Neuronal stem cell (in vitro differentiated cells): Measurements from ENCODE around the gene TSEN54.

Experiments used
- DNase-seq: peaks from one replicate; pipeline ENCODE4 v3.0.0-alpha.2; 2013; ENCODE audit warnings: low spot score
- H2AFZ ChIP-seq: one replicate; pipeline ENCODE4 v1.6.1; 2013; ENCODE audit warnings: mild to moderate bottlenecking, low read length, inconsistent platforms
- H2AK5ac ChIP-seq: 2 replicates; pipeline ENCODE4 v1.6.1; 2013; ENCODE audit warnings: low read depth, mild to moderate bottlenecking, inconsistent platforms, low read length, moderate library complexity, mixed read lengths
- H2BK120ac ChIP-seq: 2 replicates; pipeline ENCODE4 v1.6.1; 2013; ENCODE audit warnings: low read depth, mild to moderate bottlenecking, inconsistent platforms, low read length, moderate library complexity, mixed read lengths
- H2BK12ac ChIP-seq: one replicate; pipeline ENCODE4 v1.6.1; 2013; ENCODE audit warnings: low read length, inconsistent platforms
- H2BK15ac ChIP-seq: 2 replicates; pipeline ENCODE4 v1.6.1; 2013; ENCODE audit warnings: mild to moderate bottlenecking, low read length, inconsistent platforms, mixed read lengths
- H2BK5ac ChIP-seq: one replicate; pipeline ENCODE4 v1.6.1; 2013; ENCODE audit warnings: inconsistent platforms, mild to moderate bottlenecking, low read length, moderate library complexity
- H3K14ac ChIP-seq: one replicate; pipeline ENCODE4 v1.6.1; 2013; ENCODE audit warnings: low read length, inconsistent platforms
- H3K18ac ChIP-seq: 2 replicates; pipeline ENCODE4 v1.6.1; 2013; ENCODE audit warnings: low read length, inconsistent platforms
- H3K23ac ChIP-seq: 2 replicates; pipeline ENCODE4 v1.6.1; 2013; ENCODE audit warnings: low read depth, mild to moderate bottlenecking, mixed read lengths, low read length, inconsistent platforms; ENCODE audit not compliant: poor library complexity
- H3K27ac ChIP-seq: replicated peaks from 3 replicates; pipeline ENCODE4 v1.5.1; 2013; ENCODE audit warnings: low read length, inconsistent platforms
- H3K27me3 ChIP-seq, 3 experiments: 2 replicates each; pipeline ENCODE4 v1.6.1; 2013; ENCODE audit warnings: low read length in 3 of 3, mild to moderate bottlenecking in 2 of 3, inconsistent platforms in 1 of 3, low read depth in 1 of 3, mixed read lengths in 1 of 3, moderate library complexity in 1 of 3; ENCODE audit not compliant: control insufficient read depth in 3 of 3, insufficient read depth in 3 of 3
- H3K36me3 ChIP-seq, 2 donors: replicated peaks in 1 of 2; 2 replicates each; pipeline ENCODE4 v1.6.1; 2013; ENCODE audit warnings: low read length in 2 of 2; ENCODE audit not compliant: control insufficient read depth in 2 of 2, insufficient read depth in 2 of 2
- H3K4ac ChIP-seq: 2 replicates; pipeline ENCODE4 v1.6.1; 2013; ENCODE audit warnings: inconsistent platforms, mild to moderate bottlenecking, low read length, moderate library complexity
- H3K4me1 ChIP-seq, 2 donors: 1 replicate in 1 of 2; 2 replicates in 1 of 2; pipeline ENCODE4 v1.6.1; 2013; ENCODE audit warnings: low read length in 2 of 2, low read depth in 1 of 2; ENCODE audit not compliant: control insufficient read depth in 2 of 2, insufficient read depth in 1 of 2
- H3K4me2 ChIP-seq: one replicate; pipeline ENCODE4 v1.6.1; 2013; ENCODE audit warnings: mild to moderate bottlenecking, low read length, inconsistent platforms; ENCODE audit not compliant: insufficient read depth, poor library complexity, severe bottlenecking
- H3K4me3 ChIP-seq, 2 donors: 2 replicates each; pipeline ENCODE4 v1.5.1; 2013; ENCODE audit warnings: low read length in 2 of 2, mild to moderate bottlenecking in 2 of 2, inconsistent platforms in 1 of 2, moderate library complexity in 1 of 2
- H3K79me1 ChIP-seq: one replicate; pipeline ENCODE4 v1.6.1; 2013; ENCODE audit warnings: low read depth, mild to moderate bottlenecking, inconsistent platforms, low read length, moderate library complexity
- H3K9ac ChIP-seq: one replicate; pipeline ENCODE4 v1.6.1; 2013; ENCODE audit warnings: mild to moderate bottlenecking, low read depth, low read length, inconsistent platforms; ENCODE audit not compliant: poor library complexity
- H3K9me3 ChIP-seq, 2 donors: replicated peaks in 1 of 2; 2 replicates each; pipeline versions ENCODE3 to v1.6.1; 2013; ENCODE audit warnings: low read length in 2 of 2, mild to moderate bottlenecking in 2 of 2, inconsistent platforms in 1 of 2, low read depth in 1 of 2, mixed read lengths in 1 of 2, moderate library complexity in 1 of 2; ENCODE audit not compliant: control insufficient read depth in 2 of 2, insufficient read depth in 1 of 2
- H4K8ac ChIP-seq: one replicate; pipeline ENCODE4 v1.6.1; 2013; ENCODE audit warnings: low read depth, mild to moderate bottlenecking, inconsistent platforms, low read length, moderate library complexity
- H4K91ac ChIP-seq: one replicate; pipeline ENCODE4 v1.6.1; 2013; ENCODE audit warnings: low read length, low read depth, mild to moderate bottlenecking, inconsistent platforms; ENCODE audit not compliant: poor library complexity
- WGBS, 2 donors: extraction: QIAGEN DNeasy Blood & Tissue Kit; methylation state at CpG; one replicate each; pipeline ENCODE4 v1.1.7; 2013; ENCODE audit warnings: missing lambda C conversion rate in 2 of 2, mixed read lengths in 1 of 2; ENCODE audit not compliant: insufficient read length in 2 of 2, insufficient replicate concordance in 1 of 2; ENCODE audit errors: extremely low coverage in 2 of 2; 5-methylcytosine and 5-hydroxymethylcytosine counted together

The TSEN54 gene

DNA sequence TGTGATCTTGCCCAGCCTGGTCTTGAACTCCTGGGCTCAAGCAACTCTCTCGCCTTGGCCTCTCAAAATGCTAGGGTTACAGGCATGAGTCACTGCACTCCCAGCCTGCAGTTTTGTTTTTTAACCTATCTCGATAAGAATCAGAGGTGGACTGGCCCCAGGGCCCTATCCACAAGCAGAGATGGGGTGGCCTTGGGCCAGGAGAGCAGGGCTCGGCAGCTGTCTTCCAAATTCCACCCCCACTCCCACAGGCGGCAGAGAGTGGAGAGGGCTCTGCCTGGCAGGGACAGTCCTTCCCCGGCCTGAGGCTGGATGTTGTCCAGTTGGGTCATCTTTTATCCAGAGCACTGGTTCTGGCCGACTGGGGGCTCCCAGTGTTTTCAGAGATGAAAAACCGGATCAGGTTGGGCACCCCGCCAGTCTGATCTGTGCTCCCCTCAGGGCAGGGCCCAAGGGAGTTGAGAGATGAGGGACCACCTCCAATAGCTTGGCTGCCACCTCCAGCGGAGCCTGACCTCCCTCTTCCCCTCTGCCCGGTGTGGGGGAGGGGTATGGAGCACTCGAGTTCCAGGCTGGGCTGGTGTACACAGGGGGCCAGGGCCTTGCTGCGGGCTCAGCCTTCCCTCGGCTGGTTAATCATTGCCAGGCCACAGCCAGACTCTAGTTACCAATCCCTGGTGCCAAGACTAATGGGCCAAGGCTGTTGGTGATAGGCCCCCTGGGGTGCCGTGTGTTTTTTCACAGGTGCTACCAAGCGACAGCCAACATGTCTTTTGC is 40.9 kb downstream of the TSEN54 start:
- Histone ChIP-seq H3K4me2 (no peak overlapping the region), H3K23ac (no peak overlapping the region), H3K18ac (peak overlapping the region; percentile 44), H3K14ac (peak overlapping the region; percentile 82), H4K91ac (no peak overlapping the region), H2BK15ac (peak overlapping the region; percentile 92), H2AK5ac (peak overlapping the region; percentile 92), H3K9ac (no peak overlapping the region), H2AFZ (no peak overlapping the region), H3K36me3 (no peaks in the 10 kb centered on the region), H3K79me1 (peaks cover 5% of the 10 kb centered on the region), H2BK5ac (peak overlapping the region; percentile 66), H3K4me1 (peaks cover 5 to 14% of the 10 kb centered on the region in 2 donors), H2BK12ac (no peak overlapping the region), H2BK120ac (no peak overlapping the region), H3K27me3 (no peaks in the 10 kb centered on the region), H3K4me3 (no peak overlapping the region), H4K8ac (peak overlapping the region; percentile 65), H3K4ac (no peak overlapping the region), H3K9me3 (no peaks in the 10 kb centered on the region), H3K27ac (no peak overlapping the region)
- WGBS, 2 donors = no CpG with 5 or more reads among the region's 15 CpGs
- DNase-seq = no peak

DNA sequence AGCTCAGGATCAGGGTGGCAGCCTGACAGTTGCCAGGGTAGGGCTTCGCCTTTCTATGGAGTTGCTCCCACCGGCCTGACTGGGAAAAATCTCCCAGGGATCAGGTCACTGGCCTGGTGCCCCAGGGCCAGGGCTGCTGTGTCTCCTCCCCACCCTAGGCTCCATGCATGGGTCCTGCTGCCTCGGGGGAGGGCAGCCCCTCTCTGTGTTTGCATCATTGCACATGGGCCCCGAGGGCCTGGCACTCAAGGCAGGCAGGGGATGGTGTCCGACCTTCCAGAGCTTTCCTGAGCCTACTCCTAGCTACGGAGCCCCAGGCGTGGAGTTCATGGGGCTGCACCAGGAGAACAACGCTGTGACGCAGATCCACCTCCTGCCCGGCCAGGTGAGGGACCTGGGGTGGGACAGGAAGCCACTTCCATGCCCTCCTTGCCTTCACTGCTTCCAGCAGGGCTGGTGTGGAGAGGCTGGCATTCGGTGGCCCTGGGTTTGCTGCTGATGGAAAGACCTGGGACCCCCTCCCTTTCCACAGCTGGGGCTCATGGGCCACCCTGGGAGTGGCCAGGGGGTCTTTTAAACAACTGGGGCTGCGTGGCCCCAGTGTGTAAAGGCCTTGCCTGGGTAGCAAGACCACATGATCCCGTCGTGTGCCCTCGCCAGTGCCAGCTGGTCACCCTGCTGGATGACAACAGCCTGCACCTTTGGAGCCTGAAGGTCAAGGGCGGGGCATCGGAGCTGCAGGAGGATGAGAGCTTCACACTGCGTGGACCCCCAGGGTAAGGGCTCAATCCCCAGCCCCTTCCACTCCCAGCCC is 41.7 kb downstream of the TSEN54 start:
- H4K8ac ChIP-seq = no peak overlapping the region
- H3K4me2 ChIP-seq = no peak overlapping the region
- H3K4me1 ChIP-seq = peaks cover 2 to 9% of the 10 kb centered on the region in 2 donors
- no peak overlapping the region for H2BK15ac ChIP-seq
- H2BK12ac ChIP-seq = peak overlapping the region; percentile 22
- H2AK5ac ChIP-seq = peak overlapping the region; percentile 92
- WGBS, 2 donors = no CpG with 5 or more reads among the region's 18 CpGs
- peaks cover 5% of the 10 kb centered on the region for H3K79me1 ChIP-seq
- H3K9ac ChIP-seq = no peak overlapping the region
- no peak for DNase-seq
- no peak overlapping the region for H4K91ac ChIP-seq
- H3K4me3 ChIP-seq = no peak overlapping the region
- no peak overlapping the region for H2BK5ac ChIP-seq
- no peaks in the 10 kb centered on the region for H3K36me3 ChIP-seq
- no peaks in the 10 kb centered on the region for H3K27me3 ChIP-seq
- H3K23ac ChIP-seq = peak overlapping the region; percentile 65
- H2BK120ac ChIP-seq = no peak overlapping the region
- peak overlapping the region; percentile 48 for H3K18ac ChIP-seq
- H3K14ac ChIP-seq = peak overlapping the region; percentile 82
- H3K4ac ChIP-seq = peak overlapping the region; percentile 3
- H3K27ac ChIP-seq = no peak overlapping the region
- no peak overlapping the region for H2AFZ ChIP-seq
- H3K9me3 ChIP-seq = no peaks in the 10 kb centered on the region

DNA sequence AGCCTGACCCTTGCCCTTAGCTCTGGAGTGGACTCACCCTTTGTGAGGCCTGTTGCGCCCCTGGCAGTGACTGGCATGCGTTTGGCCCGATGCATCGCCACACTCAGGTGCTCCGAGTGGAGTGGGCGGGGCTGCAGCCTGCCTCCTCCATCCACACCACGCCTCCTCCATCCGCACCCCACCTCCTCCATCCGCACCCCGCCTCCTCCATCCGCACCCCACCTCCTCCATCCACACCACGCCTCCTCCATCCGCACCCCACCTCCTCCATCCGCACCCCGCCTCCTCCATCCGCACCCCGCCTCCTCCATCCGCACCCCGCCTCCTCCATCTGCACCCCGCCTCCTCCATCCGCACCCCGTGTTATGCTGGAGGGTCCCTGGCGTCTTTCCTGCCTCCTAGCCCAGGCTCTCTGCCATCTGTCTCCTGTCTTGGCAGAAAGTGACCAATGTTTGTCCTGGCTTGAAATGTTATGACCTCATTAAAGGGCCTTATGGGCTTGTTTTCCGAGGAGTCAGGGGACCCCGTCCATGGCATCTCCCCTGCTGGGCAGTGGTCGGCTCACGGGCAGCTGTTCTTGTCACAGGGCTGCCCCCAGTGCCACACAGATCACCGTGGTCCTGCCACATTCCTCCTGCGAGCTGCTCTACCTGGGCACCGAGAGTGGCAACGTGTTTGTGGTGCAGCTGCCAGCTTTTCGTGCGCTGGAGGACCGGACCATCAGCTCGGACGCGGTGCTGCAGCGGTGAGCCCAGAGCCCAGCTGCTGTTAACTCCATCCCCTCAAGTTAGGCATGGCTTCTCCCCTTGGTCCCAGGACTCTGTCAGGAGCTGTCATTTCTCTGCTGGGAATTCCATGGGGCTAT is 42.6 kb downstream of the TSEN54 start:
- Histone ChIP-seq H2BK15ac (no peak overlapping the region), H3K36me3 (peaks cover 0 to 4% of the 10 kb centered on the region in 2 donors), H4K91ac (no peak overlapping the region), H3K18ac (peak overlapping the region; percentile 71), H3K79me1 (peaks cover 5% of the 10 kb centered on the region), H3K9ac (no peak overlapping the region), H3K9me3 (no peaks in the 10 kb centered on the region), H3K4me3 (peak overlapping the region in 1 of 2 donors; percentile 42), H2AFZ (no peak overlapping the region), H3K27ac (no peak overlapping the region), H3K4me1 (peaks cover 2 to 7% of the 10 kb centered on the region in 2 donors), H2BK5ac (peak overlapping the region; percentile 75), H3K27me3 (peaks cover 0 to 7% (median 0%) of the 10 kb centered on the region in 3 experiments), H2BK12ac (no peak overlapping the region), H2AK5ac (no peak overlapping the region), H3K23ac (peak overlapping the region; percentile 89), H2BK120ac (no peak overlapping the region), H3K14ac (no peak overlapping the region), H3K4ac (no peak overlapping the region), H3K4me2 (no peak overlapping the region), H4K8ac (no peak overlapping the region)
- DNase-seq = no peak
- WGBS, 2 donors = no CpG with 5 or more reads among the region's 38 CpGs
